Measurements from ENCODE around the gene PNLIP. TPM values are rescaled to one million over a fixed set of nuclear protein-coding genes. Genes with fewer than 3 reads are reported as not detected.

Gene PNLIP
- total RNA-seq, 4 donors from 2014 or later: 1.1 to 11.4 (median 2.7) TPM

- no peak for DNase-seq (ENCODE audit: low spot score in 2 of 2)
- TF ChIP-seq POLR2A (IDR thresholded peaks at IDR 0.05): no peak
- TF ChIP-seq CTCF (IDR thresholded peaks at IDR 0.05): no peak
- TF ChIP-seq EP300 (IDR thresholded peaks at IDR 0.05): no peak
- H3K36me3 ChIP-seq: no peaks in the 10 kb centered on the region
- H3K4me3 ChIP-seq: no peak overlapping the region
- 90 to 92% methylated on average over 13 of the region's 13 CpGs for WGBS, 2 donors
- no peak overlapping the region for H3K27ac ChIP-seq
- H3K4me1 ChIP-seq: no peaks in the 10 kb centered on the region
- H3K27me3 ChIP-seq: no peaks in the 10 kb centered on the region
- no peaks in the 10 kb centered on the region for H3K9me3 ChIP-seq
Observed at GRCh38 chr10:116553378-116553980, 7.7 kb downstream of the PNLIP start.

GRCh38 chr10:116554628-116555027 lies 8.9 kb downstream of the PNLIP start:
- Histone ChIP-seq H3K4me1 (no peaks in the 10 kb centered on the region), H3K27ac (no peak overlapping the region), H3K9me3 (no peaks in the 10 kb centered on the region), H3K4me3 (no peak overlapping the region), H3K36me3 (no peaks in the 10 kb centered on the region), H3K27me3 (no peaks in the 10 kb centered on the region)
- 61 to 62% methylated on average over 5 of the region's 5 CpGs for WGBS, 2 donors
- TF ChIP-seq CTCF (IDR thresholded peaks at IDR 0.05): no peak
- no peak for TF ChIP-seq EP300 (IDR thresholded peaks at IDR 0.05)
- TF ChIP-seq POLR2A (IDR thresholded peaks at IDR 0.05): no peak
- DNase-seq (ENCODE audit: low spot score in 2 of 2): no peak

- no peak overlapping the region for H3K27ac ChIP-seq
- TF ChIP-seq EP300 (IDR thresholded peaks at IDR 0.05): no peak
- TF ChIP-seq POLR2A (IDR thresholded peaks at IDR 0.05): no peak
- no peak for TF ChIP-seq CTCF (IDR thresholded peaks at IDR 0.05)
- no peak overlapping the region for H3K4me3 ChIP-seq
- H3K36me3 ChIP-seq: no peaks in the 10 kb centered on the region
- WGBS, 2 donors: 69 to 73% methylated on average over 6 of the region's 6 CpGs
- no peaks in the 10 kb centered on the region for H3K4me1 ChIP-seq
- no peaks in the 10 kb centered on the region for H3K27me3 ChIP-seq
- no peak for DNase-seq (ENCODE audit: low spot score in 2 of 2)
- no peaks in the 10 kb centered on the region for H3K9me3 ChIP-seq
Observed at GRCh38 chr10:116555880-116556279, 10.1 kb downstream of the PNLIP start.

- Histone ChIP-seq H3K36me3 (no peaks in the 10 kb centered on the region), H3K27ac (no peak overlapping the region), H3K27me3 (no peaks in the 10 kb centered on the region), H3K4me1 (no peaks in the 10 kb centered on the region), H3K9me3 (no peaks in the 10 kb centered on the region), H3K4me3 (no peak overlapping the region)
- 78 to 83% methylated on average over 5 of the region's 5 CpGs for WGBS, 2 donors
- TF ChIP-seq POLR2A (IDR thresholded peaks at IDR 0.05): no peak
- no peak for DNase-seq (ENCODE audit: low spot score in 2 of 2)
Observed at GRCh38 chr10:116557305-116557880, 11.7 kb downstream of the PNLIP start.

GRCh38 chr10:116565534-116565933 lies 19.8 kb downstream of the PNLIP start:
- Histone ChIP-seq H3K27ac (no peak overlapping the region), H3K9me3 (no peaks in the 10 kb centered on the region), H3K4me1 (no peaks in the 10 kb centered on the region), H3K27me3 (no peaks in the 10 kb centered on the region), H3K36me3 (no peaks in the 10 kb centered on the region), H3K4me3 (no peak overlapping the region)
- no peak for DNase-seq (ENCODE audit: low spot score in 2 of 2)
- WGBS, 2 donors: 96 to 97% methylated on average over 8 of the region's 8 CpGs
- TF ChIP-seq CTCF (IDR thresholded peaks at IDR 0.05) (no peak), POLR2A (IDR thresholded peaks at IDR 0.05) (no peak), EP300 (IDR thresholded peaks at IDR 0.05) (no peak)

All from tibial nerve (tissue), 4 donors.